HK-2 (cell line): ENCODE data around the gene ZCCHC7.

Experiments
- DNase-seq: peaks from one replicate; pipeline ENCODE4 v3.0.0-alpha.2; 2018; ENCODE audit not compliant: unreplicated experiment

The ZCCHC7 gene

DNA sequence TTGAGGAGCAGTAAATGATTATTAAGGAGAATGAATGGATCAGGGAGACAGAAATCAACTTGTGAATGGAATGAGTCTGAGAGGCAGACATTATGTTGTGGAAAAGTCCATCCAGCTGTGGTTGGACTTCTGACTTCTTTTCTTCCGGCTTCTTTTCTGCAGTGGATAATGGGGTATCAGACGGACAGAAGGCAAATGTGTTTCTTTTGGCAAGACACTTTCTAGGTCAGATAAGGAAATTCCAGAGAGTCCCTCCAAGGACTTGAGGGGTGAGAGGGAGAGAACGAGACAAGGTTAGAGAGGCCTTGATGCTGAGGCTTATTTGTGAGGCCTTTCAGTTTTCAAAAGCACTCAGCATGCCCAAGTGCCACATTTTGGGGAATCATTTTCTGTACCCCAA is 285.0 kb downstream of the ZCCHC7 start:
- no peak for DNase-seq

DNA sequence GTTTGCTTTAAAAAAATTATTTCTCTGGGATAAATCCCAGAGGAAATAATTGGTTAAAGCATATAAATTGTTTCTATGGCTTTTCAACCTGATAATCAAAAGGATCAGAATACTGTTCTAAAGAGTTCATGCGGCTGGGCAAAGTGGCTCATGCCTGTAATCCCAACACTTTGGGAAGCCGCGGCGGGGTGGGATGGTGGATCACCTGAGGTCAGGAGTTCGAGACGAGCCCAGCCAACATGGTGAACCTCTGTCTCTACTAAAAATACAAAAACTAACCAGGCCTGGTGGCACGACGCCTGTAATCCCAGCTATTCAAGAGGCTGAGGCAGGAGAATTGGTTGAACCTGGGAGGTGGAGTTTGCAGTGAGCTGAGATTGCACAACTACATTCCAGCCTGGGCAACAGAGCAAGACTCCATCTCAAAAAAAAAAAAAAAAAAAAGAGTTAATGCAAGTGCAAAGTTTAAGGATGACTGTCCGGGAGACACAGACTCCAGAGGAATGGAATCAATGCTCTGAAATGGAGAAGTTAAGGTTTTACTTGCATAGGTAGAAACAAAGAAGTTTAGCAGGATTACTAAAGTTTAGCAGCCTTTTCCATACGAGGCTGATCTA is 285.5 kb downstream of the ZCCHC7 start:
- no peak for DNase-seq

DNA sequence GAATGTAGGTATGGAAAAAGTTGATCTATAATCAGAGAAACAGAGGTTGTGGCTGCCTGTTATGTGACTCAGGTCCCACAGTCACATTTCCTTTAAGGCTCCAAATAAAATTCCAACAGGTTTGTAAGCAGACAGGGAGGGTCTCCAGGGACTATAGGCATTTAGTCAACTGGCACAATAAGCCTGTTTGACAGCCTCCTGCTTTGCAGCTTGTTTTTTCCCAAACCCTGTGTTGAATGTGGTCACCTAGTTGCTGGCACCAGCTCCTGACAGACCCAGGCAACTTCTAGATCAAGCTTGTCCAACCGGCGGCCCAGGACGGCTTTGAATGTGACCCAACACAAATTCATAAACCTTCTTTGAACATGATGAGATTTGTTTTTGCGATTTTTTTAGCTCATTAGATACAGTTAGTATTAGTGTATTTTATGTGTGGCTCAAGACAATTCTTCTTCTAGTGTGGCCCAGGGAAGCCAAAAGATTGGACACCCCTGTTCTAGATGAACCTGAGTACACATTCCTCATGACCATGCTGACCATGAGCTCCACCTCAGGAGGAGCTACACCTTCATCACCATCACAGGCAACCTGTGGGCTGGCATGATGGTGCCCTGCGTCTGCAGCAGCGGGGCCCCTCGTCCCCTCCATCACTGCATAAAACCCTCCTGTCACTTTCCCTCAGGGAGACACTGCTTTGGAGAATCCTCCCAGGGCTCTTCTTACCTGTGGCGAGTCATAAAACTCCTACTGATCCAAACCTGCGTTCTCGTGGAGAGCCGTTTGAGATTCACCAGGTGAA is 286.4 kb downstream of the ZCCHC7 start:
- DNase-seq: no peak

DNA sequence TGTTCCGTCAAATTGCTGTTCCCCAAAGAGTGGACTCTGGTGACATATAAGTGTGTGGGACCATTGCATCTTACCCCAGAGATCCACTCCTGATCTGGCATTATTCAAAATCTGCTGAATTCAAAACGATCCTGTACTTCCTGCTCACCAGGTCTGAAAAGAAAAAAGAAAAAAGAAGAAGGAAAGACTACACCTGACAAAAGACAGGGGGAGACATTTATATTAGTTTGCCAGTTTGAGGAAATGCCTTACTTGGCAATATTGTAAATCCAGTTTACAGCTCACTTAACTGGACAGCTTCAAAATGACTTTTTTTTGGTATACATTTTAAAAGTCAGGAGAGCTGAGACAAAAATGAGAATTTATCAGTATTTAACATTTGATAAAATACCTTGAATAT is 287.1 kb downstream of the ZCCHC7 start:
- DNase-seq: no peak
